HFFc6 (cell line): ENCODE measurements around the gene KATNB1. TPM values are rescaled to one million over a fixed set of nuclear protein-coding genes. Genes with fewer than 3 reads are reported as not detected.

ENCODE experiments used
- DNase-seq: peaks from one replicate; pipeline ENCODE4 v3.0.0-alpha.2; 2018
- H3K27ac Mint-ChIP-seq: 2 replicates; pipeline ENCODE4 v1.8.0; 2020; ENCODE audit warnings: mild to moderate bottlenecking, mixed read lengths
- H3K27me3 Mint-ChIP-seq: 2 replicates; pipeline ENCODE4 v1.8.0; 2021; ENCODE audit warnings: mild to moderate bottlenecking, moderate library complexity, mixed read lengths; ENCODE audit not compliant: insufficient read depth
- H3K36me3 Mint-ChIP-seq: 2 replicates; pipeline ENCODE4 v1.8.0; 2021; ENCODE audit warnings: low read depth, mixed read lengths
- H3K4me1 Mint-ChIP-seq: 2 replicates; pipeline ENCODE4 v1.8.0; 2020; ENCODE audit warnings: low read depth, mixed read lengths
- H3K4me3 Mint-ChIP-seq: 2 replicates; pipeline ENCODE4 v1.8.0; 2020; ENCODE audit warnings: mild to moderate bottlenecking, moderate library complexity, mixed read lengths
- H3K9me3 Mint-ChIP-seq: 2 replicates; pipeline ENCODE4 v1.8.0; 2020; ENCODE audit warnings: mild to moderate bottlenecking, mixed read lengths
- CTCF ChIP-seq: fragments of 200-600 bp; sonication (generic); IDR thresholded peaks from 2 replicates; pipeline ENCODE4 v1.5.0; 2021; ENCODE audit warnings: antibody characterized with exemption, mild to moderate bottlenecking
- total RNA-seq, 6 experiments: library from RNA; stranded (reverse); fragmentation: NEBNext Ultra II Directional; extraction: Animal tissue kit (Norgen Biotek cat#: 25700); gene quantifications; 2 replicates in 1 of 6; 3 replicates in 5 of 6; pipeline ENCODE4 v1.2.3, GENCODE V29; 2021

Gene KATNB1
- total RNA-seq, 6 experiments from 2014 or later = 20.4 to 22.1 (median 21.6) TPM

GRCh38 chr16:57699481-57699880 lies 36.1 kb upstream of the KATNB1 start:
- no peaks in the 10 kb centered on the region for H3K36me3 Mint-ChIP-seq

GRCh38 chr16:57699899-57700298 lies 35.7 kb upstream of the KATNB1 start:
- no peak for DNase-seq
- H3K4me3 Mint-ChIP-seq = no peak overlapping the region
- no peaks in the 10 kb centered on the region for H3K4me1 Mint-ChIP-seq
- H3K27me3 Mint-ChIP-seq = peaks cover 30% of the 10 kb centered on the region
- no peak overlapping the region for H3K27ac Mint-ChIP-seq
- no peaks in the 10 kb centered on the region for H3K9me3 Mint-ChIP-seq
- no peak for TF ChIP-seq CTCF
- no peaks in the 10 kb centered on the region for H3K36me3 Mint-ChIP-seq

More at GRCh38 chr16:57699481-57699880, 36.1 kb upstream of the KATNB1 start:
- Mint-ChIP-seq H3K27ac (no peak overlapping the region), H3K9me3 (no peaks in the 10 kb centered on the region), H3K4me1 (no peaks in the 10 kb centered on the region), H3K27me3 (peaks cover 28% of the 10 kb centered on the region), H3K4me3 (no peak overlapping the region)
- DNase-seq = no peak
- TF ChIP-seq CTCF = no peak

GRCh38 chr16:57700781-57701551 lies 34.6 kb upstream of the KATNB1 start:
- no peak overlapping the region for H3K27ac Mint-ChIP-seq

GRCh38 chr16:57701759-57702371 lies 33.7 kb upstream of the KATNB1 start:
- TF ChIP-seq CTCF = no peak
- no peak for DNase-seq
- H3K4me3 Mint-ChIP-seq = no peak overlapping the region
- H3K27ac Mint-ChIP-seq = no peak overlapping the region
- no peaks in the 10 kb centered on the region for H3K4me1 Mint-ChIP-seq
- no peaks in the 10 kb centered on the region for H3K9me3 Mint-ChIP-seq
- H3K27me3 Mint-ChIP-seq = peaks cover 22% of the 10 kb centered on the region
- no peaks in the 10 kb centered on the region for H3K36me3 Mint-ChIP-seq

More at GRCh38 chr16:57700781-57701551, 34.6 kb upstream of the KATNB1 start:
- no peaks in the 10 kb centered on the region for H3K36me3 Mint-ChIP-seq
- no peak overlapping the region for H3K4me3 Mint-ChIP-seq
- no peaks in the 10 kb centered on the region for H3K9me3 Mint-ChIP-seq
- no peaks in the 10 kb centered on the region for H3K4me1 Mint-ChIP-seq
- no peak for DNase-seq
- TF ChIP-seq CTCF = no peak
- peaks cover 26% of the 10 kb centered on the region for H3K27me3 Mint-ChIP-seq

GRCh38 chr16:57703416-57704010 lies 32.1 kb upstream of the KATNB1 start:
- no peaks in the 10 kb centered on the region for H3K4me1 Mint-ChIP-seq
- H3K36me3 Mint-ChIP-seq = no peaks in the 10 kb centered on the region
- H3K9me3 Mint-ChIP-seq = no peaks in the 10 kb centered on the region
- TF ChIP-seq CTCF = no peak
- no peak for DNase-seq
- H3K27me3 Mint-ChIP-seq = peaks cover 22% of the 10 kb centered on the region
- no peak overlapping the region for H3K27ac Mint-ChIP-seq
- H3K4me3 Mint-ChIP-seq = no peak overlapping the region
